SK-N-SH (cell line): Measurements from ENCODE around the gene PTPN18.
A peak's percentile ranks its signal among the peaks of the same experiment; 100 is the strongest.

Experiments
- NFIC ChIP-seq: IDR thresholded peaks from 2 replicates; pipeline ENCODE4 v1.4.0; 2012; ENCODE audit warnings: borderline replicate concordance
- NRF1 ChIP-seq: IDR thresholded peaks from 2 replicates; pipeline ENCODE4 v1.6.1; 2012; ENCODE audit warnings: low read depth, mild to moderate bottlenecking, low read length
- RCOR1 ChIP-seq: fragments of 150-350 bp; IDR thresholded peaks from 2 replicates; pipeline ENCODE4 v1.6.1; 2017; ENCODE audit warnings: antibody characterized with exemption, low read length
- RFX5 ChIP-seq: IDR thresholded peaks from 2 replicates; pipeline ENCODE4 v1.6.1; 2012; ENCODE audit warnings: mild to moderate bottlenecking, improper control_type of control experiment, low read length
- TEAD4 ChIP-seq: IDR thresholded peaks from 2 replicates; pipeline ENCODE4 v1.4.0; 2012; ENCODE audit warnings: mild to moderate bottlenecking, borderline replicate concordance; ENCODE audit not compliant: insufficient read depth
- YY1 ChIP-seq: IDR thresholded peaks from 2 replicates; pipeline ENCODE4 v1.4.0; 2012; ENCODE audit warnings: low read depth, mild to moderate bottlenecking
- TF ChIP-seq, protein P1 (sequence below): fragments of 200-600 bp; sonication (generic); IDR thresholded peaks from 2 replicates; pipeline ENCODE4 v1.6.1; 2017; ENCODE audit warnings: antibody characterized with exemption, mild to moderate bottlenecking, moderate library complexity

DNA sequence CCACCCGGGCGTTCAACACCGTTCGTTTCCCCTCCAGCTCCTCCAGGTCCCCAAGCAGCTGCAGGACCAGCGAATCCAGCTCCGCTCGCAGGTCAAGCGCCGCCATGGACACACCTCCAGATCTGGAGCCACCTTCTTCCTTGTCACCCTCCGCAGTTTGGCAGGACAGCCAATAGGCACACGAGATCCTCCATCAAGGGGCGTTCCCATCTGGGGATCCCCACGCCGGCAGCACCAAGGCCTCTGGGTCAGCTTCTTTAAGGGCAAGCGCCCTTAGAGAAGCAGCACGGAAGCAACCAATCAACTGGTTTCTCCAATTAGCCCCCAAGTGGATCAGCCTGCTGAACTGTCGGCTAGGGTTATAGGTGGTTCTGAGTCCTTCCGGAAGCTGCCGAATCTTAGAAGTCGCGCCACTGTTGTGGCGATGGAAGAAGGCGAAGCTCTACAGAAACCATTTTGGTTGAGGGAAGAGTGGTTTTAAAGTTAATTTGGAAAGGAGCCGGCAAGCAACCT, 13.8 kb upstream of the PTPN18 start:
- TF ChIP-seq, protein P1, sequence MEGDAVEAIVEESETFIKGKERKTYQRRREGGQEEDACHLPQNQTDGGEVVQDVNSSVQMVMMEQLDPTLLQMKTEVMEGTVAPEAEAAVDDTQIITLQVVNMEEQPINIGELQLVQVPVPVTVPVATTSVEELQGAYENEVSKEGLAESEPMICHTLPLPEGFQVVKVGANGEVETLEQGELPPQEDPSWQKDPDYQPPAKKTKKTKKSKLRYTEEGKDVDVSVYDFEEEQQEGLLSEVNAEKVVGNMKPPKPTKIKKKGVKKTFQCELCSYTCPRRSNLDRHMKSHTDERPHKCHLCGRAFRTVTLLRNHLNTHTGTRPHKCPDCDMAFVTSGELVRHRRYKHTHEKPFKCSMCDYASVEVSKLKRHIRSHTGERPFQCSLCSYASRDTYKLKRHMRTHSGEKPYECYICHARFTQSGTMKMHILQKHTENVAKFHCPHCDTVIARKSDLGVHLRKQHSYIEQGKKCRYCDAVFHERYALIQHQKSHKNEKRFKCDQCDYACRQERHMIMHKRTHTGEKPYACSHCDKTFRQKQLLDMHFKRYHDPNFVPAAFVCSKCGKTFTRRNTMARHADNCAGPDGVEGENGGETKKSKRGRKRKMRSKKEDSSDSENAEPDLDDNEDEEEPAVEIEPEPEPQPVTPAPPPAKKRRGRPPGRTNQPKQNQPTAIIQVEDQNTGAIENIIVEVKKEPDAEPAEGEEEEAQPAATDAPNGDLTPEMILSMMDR, result no peak
- TF ChIP-seq YY1 (peak; percentile 94; the same call in 1 of the 2 replicates), RFX5 (no peak), TEAD4 (no peak), RCOR1 (no peak), NRF1 (no peak), NFIC (no peak)
